Sigmoid colon (tissue), 4 donors: ENCODE measurements around the gene UROC1.

ENCODE experiments used
- EP300 ChIP-seq, 4 donors: sonication (generic); formaldehyde crosslinking; IDR thresholded peaks; one replicate each; pipeline ENCODE4 v1.6.1; 2017; ENCODE audit warnings: antibody characterized with exemption in 4 of 4
- POLR2A ChIP-seq, 2 donors: fragments of 450-650 bp; IDR thresholded peaks; one replicate each; pipeline ENCODE4 v1.6.1; 2016; ENCODE audit warnings: antibody characterized with exemption in 2 of 2, mild to moderate bottlenecking in 2 of 2, moderate library complexity in 2 of 2
- TF ChIP-seq, protein P1 (sequence below), 4 experiments: fragments of 450-650 bp in 3 of 4; fragments of 200-600 bp in 1 of 4; IDR thresholded peaks; one replicate each; pipeline ENCODE4 v1.5.1; 2016 to 2019; ENCODE audit warnings: antibody characterized with exemption in 4 of 4, mild to moderate bottlenecking in 3 of 4, moderate library complexity in 2 of 4

DNA sequence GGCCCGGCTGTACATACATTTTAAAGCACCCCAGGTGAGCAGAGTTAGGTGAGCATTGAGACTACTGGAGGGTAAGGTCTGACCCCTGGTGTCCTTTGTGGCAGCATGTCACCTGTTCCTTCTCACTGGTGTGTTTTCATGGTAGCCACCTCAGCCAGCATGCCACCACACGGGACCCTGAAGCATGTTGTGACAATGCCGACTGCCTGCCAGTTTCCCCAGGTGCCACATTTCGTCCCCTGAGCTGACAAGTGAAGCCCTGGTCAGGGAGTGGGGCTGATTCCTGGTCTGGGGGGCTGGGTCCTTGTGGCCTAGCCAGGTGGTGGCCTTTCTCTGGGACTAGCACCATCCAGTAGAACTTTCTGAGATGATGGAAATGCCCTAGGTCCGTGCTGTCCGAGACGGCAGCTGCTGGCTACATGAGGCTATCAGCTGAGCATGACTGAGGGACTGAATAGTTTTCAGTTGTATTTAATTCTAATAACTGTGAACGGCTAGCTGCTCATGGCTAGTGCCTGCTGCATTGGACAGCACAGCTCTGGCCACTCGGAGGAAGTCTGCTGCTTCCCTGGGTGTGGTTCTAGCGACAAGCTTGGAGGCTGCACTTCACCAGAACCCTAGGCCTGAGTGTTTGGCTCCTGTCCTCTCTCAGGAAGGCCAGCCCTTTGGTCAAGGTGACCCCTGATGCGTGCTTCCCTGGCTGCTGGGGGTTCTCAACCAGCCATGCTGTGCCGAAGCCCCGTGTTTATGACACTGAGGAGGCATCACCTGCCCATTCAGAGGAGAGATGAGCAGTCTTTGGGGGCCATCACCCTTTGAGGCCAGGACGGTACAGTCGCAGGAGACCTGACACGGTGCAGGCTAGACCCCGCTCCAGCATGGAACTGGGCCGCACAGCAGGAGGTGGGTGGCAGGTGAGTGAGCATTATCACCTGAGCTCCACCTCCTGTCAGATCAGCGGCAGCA, 37.3 kb upstream of the UROC1 start:
- TF ChIP-seq POLR2A (IDR thresholded peaks at IDR 0.05) (no peak), EP300 (IDR thresholded peaks at IDR 0.05) (no peak)
- TF ChIP-seq, protein P1, sequence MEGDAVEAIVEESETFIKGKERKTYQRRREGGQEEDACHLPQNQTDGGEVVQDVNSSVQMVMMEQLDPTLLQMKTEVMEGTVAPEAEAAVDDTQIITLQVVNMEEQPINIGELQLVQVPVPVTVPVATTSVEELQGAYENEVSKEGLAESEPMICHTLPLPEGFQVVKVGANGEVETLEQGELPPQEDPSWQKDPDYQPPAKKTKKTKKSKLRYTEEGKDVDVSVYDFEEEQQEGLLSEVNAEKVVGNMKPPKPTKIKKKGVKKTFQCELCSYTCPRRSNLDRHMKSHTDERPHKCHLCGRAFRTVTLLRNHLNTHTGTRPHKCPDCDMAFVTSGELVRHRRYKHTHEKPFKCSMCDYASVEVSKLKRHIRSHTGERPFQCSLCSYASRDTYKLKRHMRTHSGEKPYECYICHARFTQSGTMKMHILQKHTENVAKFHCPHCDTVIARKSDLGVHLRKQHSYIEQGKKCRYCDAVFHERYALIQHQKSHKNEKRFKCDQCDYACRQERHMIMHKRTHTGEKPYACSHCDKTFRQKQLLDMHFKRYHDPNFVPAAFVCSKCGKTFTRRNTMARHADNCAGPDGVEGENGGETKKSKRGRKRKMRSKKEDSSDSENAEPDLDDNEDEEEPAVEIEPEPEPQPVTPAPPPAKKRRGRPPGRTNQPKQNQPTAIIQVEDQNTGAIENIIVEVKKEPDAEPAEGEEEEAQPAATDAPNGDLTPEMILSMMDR (IDR thresholded peaks at IDR 0.05) = no peak
